ENCODE measurements around the gene MRTFA. TPM values are rescaled to one million over a fixed set of nuclear protein-coding genes. Genes with fewer than 3 reads are reported as not detected.

The MRTFA gene
- polyA plus RNA-seq, 2 of the 4 experiments (the other 2 are of a cell fraction), result 6.8 to 48.3 TPM

DNA sequence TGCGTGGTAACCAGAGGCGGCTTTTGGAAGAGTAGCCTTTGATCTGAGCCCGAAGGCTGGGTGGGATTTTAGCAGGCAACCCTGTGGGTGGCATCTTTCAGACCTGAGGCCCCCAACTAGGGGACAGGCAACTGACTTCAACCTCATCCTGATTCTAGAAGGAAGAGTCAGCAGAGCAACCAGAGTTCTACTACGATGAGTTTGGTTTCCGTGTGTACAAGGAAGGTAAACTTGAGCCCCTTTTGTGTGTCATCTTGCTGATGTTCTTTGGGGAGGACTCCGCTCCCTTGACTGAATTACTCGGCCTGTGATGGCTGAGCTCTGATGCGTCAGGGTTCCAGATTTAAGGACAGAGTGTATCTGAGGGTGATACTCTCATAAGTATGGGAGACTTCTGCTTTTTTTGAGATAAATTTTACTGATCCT is 234.5 kb downstream of the MRTFA start:
- Histone ChIP-seq H3K4me2 (no peak overlapping the region), H3K4me3 (no peak overlapping the region), H3K9me3 (no peaks in the 10 kb centered on the region), H3K27ac (no peak overlapping the region), H3K4me1 (no peaks in the 10 kb centered on the region)
- CTCF ChIA-PET, result no interaction called here
- DNase-seq (ENCODE audit: low read depth in 1 of 2, low spot score in 1 of 2) (no peak), ATAC-seq (no peak), FAIRE-seq (no peak)
- POLR2A ChIA-PET, result no interaction called here
- 97% methylated on average over 8 of the region's 8 CpGs for WGBS (ENCODE audit: missing lambda C conversion rate)
- TF ChIP-seq ZFP36 (IDR thresholded peaks at IDR 0.05; ENCODE audit: borderline replicate concordance, partially characterized antibody) (no peak), NR3C1 (IDR thresholded peaks at IDR 0.05) (no peak), CBX2 (IDR thresholded peaks at IDR 0.05; ENCODE audit: borderline replicate concordance, low read depth) (no peak), RARB (CRISPR knock-in tag; IDR thresholded peaks at IDR 0.05) (no peak), ZNF302 (CRISPR knock-in tag; IDR thresholded peaks at IDR 0.05) (no peak), POLR2A (IDR thresholded peaks at IDR 0.05; ENCODE audit: low read length) (no peak), RCOR1 (IDR thresholded peaks at IDR 0.05; ENCODE audit: low read depth, low read length) (no peak), CHD4 (IDR thresholded peaks at IDR 0.05; ENCODE audit: borderline replicate concordance) (no peak), PBX3 (IDR thresholded peaks at IDR 0.05) (no peak)
- TF ChIP-seq, protein P1, sequence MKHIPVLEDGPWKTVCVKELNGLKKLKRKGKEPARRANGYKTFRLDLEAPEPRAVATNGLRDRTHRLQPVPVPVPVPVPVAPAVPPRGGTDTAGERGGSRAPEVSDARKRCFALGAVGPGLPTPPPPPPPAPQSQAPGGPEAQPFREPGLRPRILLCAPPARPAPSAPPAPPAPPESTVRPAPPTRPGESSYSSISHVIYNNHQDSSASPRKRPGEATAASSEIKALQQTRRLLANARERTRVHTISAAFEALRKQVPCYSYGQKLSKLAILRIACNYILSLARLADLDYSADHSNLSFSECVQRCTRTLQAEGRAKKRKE (CRISPR knock-in tag; IDR thresholded peaks at IDR 0.05; ENCODE audit: low read depth), result no peak

GRCh38 chr22:40401532-40401931 is 235.0 kb downstream of the MRTFA start:
- FAIRE-seq (no peak), DNase-seq (ENCODE audit: low read depth in 1 of 2, low spot score in 1 of 2) (no peak), ATAC-seq (no peak)
- Histone ChIP-seq H3K4me3 (no peak overlapping the region), H3K4me1 (no peaks in the 10 kb centered on the region), H3K4me2 (no peak overlapping the region), H3K9me3 (no peaks in the 10 kb centered on the region), H3K27ac (no peak overlapping the region)
- TF ChIP-seq CHD4 (IDR thresholded peaks at IDR 0.05; ENCODE audit: borderline replicate concordance) (no peak), POLR2AphosphoS2 (conservative IDR thresholded peaks at IDR 0.05; ENCODE audit: low read length) (peak; percentile 66; the same call in 1 of the 2 replicates)
- ChIA-PET CTCF (no interaction called here), POLR2A (no interaction called here)
- WGBS (ENCODE audit: missing lambda C conversion rate), result 92% methylated on average over 4 of the region's 4 CpGs

DNA sequence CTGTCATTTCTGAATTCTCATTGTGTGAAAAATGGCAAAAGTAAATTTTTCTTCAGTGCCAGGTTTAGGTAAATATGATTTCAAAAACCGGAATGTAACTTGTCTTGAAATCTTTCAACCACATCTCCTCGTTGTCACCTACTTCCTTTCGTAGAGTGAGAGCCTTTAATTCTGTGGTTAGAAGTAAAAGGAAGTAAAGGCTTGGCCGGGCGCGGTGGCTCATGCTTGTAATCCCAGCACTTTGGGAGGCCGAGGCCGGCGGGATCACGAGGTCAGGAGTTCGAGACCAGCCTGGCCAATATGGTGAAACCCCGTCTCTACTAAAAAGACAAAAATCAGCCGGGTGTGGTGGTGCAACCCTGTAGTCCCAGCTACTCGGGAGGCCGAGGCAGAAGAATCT is 236.4 kb downstream of the MRTFA start:
- CTCF ChIA-PET, result no interaction called here
- H3K27ac ChIP-seq, result no peak overlapping the region
- FAIRE-seq, result no peak

More for the DNA sequence above, 236.4 kb downstream of the MRTFA start:
- Histone ChIP-seq H3K9me3 (no peaks in the 10 kb centered on the region), H3K4me3 (no peak overlapping the region), H3K4me2 (no peak overlapping the region), H3K4me1 (no peaks in the 10 kb centered on the region)
- TF ChIP-seq TFCP2L1 (CRISPR knock-in tag; IDR thresholded peaks at IDR 0.05) (no peak), RNF2 (IDR thresholded peaks at IDR 0.05; ENCODE audit: borderline replicate concordance, low read depth) (no peak), SREBF2 (IDR thresholded peaks at IDR 0.05) (no peak), GATA3 (IDR thresholded peaks at IDR 0.05; ENCODE audit: borderline replicate concordance) (no peak), NPAS2 (CRISPR knock-in tag; IDR thresholded peaks at IDR 0.05; ENCODE audit: borderline replicate concordance) (no peak), RAD21 (conservative IDR thresholded peaks at IDR 0.05 in 1 of 2, IDR thresholded peaks at IDR 0.05 in 1 of 2) (no peak), ESRRA (IDR thresholded peaks at IDR 0.05; ENCODE audit: borderline replicate concordance, low read length) (no peak), ZFP36 (IDR thresholded peaks at IDR 0.05; ENCODE audit: borderline replicate concordance, partially characterized antibody) (no peak), ZSCAN20 (CRISPR knock-in tag; IDR thresholded peaks at IDR 0.05) (no peak), RFX5 (IDR thresholded peaks at IDR 0.05) (no peak), EHF (CRISPR knock-in tag; IDR thresholded peaks at IDR 0.05) (no peak), CHD2 (IDR thresholded peaks at IDR 0.05; ENCODE audit: low read length, partially characterized antibody) (no peak)
- TF ChIP-seq, protein P2, sequence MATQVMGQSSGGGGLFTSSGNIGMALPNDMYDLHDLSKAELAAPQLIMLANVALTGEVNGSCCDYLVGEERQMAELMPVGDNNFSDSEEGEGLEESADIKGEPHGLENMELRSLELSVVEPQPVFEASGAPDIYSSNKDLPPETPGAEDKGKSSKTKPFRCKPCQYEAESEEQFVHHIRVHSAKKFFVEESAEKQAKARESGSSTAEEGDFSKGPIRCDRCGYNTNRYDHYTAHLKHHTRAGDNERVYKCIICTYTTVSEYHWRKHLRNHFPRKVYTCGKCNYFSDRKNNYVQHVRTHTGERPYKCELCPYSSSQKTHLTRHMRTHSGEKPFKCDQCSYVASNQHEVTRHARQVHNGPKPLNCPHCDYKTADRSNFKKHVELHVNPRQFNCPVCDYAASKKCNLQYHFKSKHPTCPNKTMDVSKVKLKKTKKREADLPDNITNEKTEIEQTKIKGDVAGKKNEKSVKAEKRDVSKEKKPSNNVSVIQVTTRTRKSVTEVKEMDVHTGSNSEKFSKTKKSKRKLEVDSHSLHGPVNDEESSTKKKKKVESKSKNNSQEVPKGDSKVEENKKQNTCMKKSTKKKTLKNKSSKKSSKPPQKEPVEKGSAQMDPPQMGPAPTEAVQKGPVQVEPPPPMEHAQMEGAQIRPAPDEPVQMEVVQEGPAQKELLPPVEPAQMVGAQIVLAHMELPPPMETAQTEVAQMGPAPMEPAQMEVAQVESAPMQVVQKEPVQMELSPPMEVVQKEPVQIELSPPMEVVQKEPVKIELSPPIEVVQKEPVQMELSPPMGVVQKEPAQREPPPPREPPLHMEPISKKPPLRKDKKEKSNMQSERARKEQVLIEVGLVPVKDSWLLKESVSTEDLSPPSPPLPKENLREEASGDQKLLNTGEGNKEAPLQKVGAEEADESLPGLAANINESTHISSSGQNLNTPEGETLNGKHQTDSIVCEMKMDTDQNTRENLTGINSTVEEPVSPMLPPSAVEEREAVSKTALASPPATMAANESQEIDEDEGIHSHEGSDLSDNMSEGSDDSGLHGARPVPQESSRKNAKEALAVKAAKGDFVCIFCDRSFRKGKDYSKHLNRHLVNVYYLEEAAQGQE (IDR thresholded peaks at IDR 0.05), result no peak
- POLR2A ChIA-PET, result no interaction called here
- DNase-seq (ENCODE audit: low read depth in 1 of 2, low spot score in 1 of 2) (no peak), ATAC-seq (no peak)
- WGBS (ENCODE audit: missing lambda C conversion rate), result 92% methylated on average over 15 of the region's 15 CpGs

Measured in A549 (cell line).